ENCODE data around the gene MAMDC4.
"Not testable (repeated sequence)": the region's sequence is repeated elsewhere in the genome, so short reads cannot be mapped to it uniquely, and the experiment has no call there.

The MAMDC4 gene

DNA sequence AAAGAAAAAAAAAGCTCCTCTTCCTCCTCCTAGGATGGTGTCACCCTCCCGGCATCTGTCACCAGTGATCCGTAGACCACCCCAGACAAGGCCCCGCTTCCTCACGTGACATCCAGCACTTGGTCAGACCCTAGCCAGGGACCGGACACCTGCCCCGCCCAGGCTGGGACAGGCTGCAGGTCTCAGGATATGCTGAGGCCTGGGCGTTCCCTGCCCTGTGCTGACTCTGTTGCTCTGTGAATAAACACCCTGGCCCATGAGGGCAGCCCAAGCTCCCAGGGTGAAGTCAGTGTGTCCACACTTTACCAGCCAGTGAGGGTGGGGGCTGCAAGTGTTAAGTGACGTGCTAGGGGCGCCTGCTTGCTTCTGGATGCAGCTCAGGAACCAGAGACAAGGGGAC lies 8.4 kb downstream of the MAMDC4 start:
- peak overlapping the region in 8 of 11 experiments; percentile 9 to 58 (median 44); a peak in 8 of 22 replicates for H3K9ac ChIP-seq
- TF ChIP-seq Cebpa-rat (IDR thresholded peaks at IDR 0.05), result no peak
- peaks cover 37 to 68% (median 47%) of the 10 kb centered on the region in 11 experiments for H3K36me3 ChIP-seq
- H4K20me1 ChIP-seq, result peaks cover 48 to 100% (median 99%) of the 10 kb centered on the region in 11 experiments; a peak in 21 of 22 replicates
- H3K4me3 ChIP-seq, result no peak overlapping the region
- peak overlapping the region in 9 of 11 experiments; percentile 50 to 94 (median 81); a peak in 16 of 22 replicates for H3K4me2 ChIP-seq
- H3K9me3 ChIP-seq (replicated peaks in 1 of 11), result no peaks in the 10 kb centered on the region
- H3K27ac ChIP-seq, result no peak overlapping the region; a peak in 1 of 22 replicates
- H3K4me1 ChIP-seq, result peaks cover 50 to 91% (median 82%) of the 10 kb centered on the region in 10 experiments
- no peaks in the 10 kb centered on the region for H3K27me3 ChIP-seq

GRCh38 chr9:136860933-136861873 lies 9.1 kb downstream of the MAMDC4 start:
- H3K27ac ChIP-seq, result no peak overlapping the region; a peak in 1 of 22 replicates
- H3K9ac ChIP-seq, result peak overlapping the region in 9 of 11 experiments; percentile 10 to 58 (median 40); a peak in 8 of 22 replicates

DNA sequence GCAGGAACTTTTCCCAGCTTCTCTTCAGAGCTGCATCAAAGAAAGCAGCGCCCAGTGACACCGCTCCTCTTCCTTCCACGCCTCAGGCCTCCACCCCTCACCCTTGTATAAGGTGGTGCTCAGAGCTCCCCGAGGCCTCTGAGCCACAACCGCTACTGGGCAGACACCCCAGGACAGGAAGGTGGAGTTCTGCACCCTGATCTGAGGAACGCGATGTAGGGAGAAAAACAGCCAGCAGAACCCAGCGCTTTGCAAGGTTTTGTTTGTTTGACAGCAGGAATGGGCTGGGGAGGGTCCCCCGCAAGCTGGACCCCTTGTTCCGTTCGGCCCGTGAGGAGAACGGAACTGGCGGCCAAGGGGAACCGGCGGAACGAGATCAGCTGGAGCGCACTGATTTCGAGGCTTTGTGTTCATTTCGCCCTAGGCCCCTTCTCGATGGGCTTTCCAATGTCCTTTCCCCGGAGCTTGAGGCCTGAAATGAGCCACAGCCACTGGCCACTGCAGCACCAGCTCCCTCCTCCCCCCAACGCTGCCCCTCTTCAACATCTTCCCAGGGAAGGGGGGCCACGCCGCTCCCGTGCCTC lies 9.8 kb downstream of the MAMDC4 start:
- no peak for TF ChIP-seq Cebpa-rat (IDR thresholded peaks at IDR 0.05)
- peaks cover 45 to 80% (median 73%) of the 10 kb centered on the region in 10 experiments for H3K4me1 ChIP-seq
- peak overlapping the region in 7 of 11 experiments; percentile 8 to 48 (median 13); a peak in 5 of 22 replicates for H3K9ac ChIP-seq
- peak overlapping the region in 4 of 11 experiments; percentile 22 to 89 (median 53); a peak in 2 of 22 replicates for H3K4me2 ChIP-seq
- peaks cover 48 to 86% (median 85%) of the 10 kb centered on the region in 11 experiments; a peak in 21 of 22 replicates for H4K20me1 ChIP-seq
- peaks cover 37 to 66% (median 47%) of the 10 kb centered on the region in 11 experiments for H3K36me3 ChIP-seq
- H3K27me3 ChIP-seq, result no peaks in the 10 kb centered on the region
- peaks cover 0 to 3% (median 0%) of the 10 kb centered on the region in 11 experiments; a peak in 6 of 22 replicates for H3K9me3 ChIP-seq (replicated peaks in 1 of 11)
- H3K27ac ChIP-seq, result no peak overlapping the region
- H3K4me3 ChIP-seq, result no peak overlapping the region

More at GRCh38 chr9:136860933-136861873, 9.1 kb downstream of the MAMDC4 start:
- Histone ChIP-seq H3K4me3 (no peak overlapping the region), H3K27me3 (no peaks in the 10 kb centered on the region), H3K4me2 (peak overlapping the region in 8 of 11 experiments; percentile 12 to 94 (median 82); a peak in 14 of 22 replicates), H3K4me1 (peaks cover 44 to 84% (median 76%) of the 10 kb centered on the region in 10 experiments), H3K36me3 (peaks cover 37 to 68% (median 47%) of the 10 kb centered on the region in 11 experiments), H4K20me1 (peaks cover 48 to 94% (median 92%) of the 10 kb centered on the region in 11 experiments; a peak in 21 of 22 replicates), H3K9me3 (replicated peaks in 1 of 11) (no peaks in the 10 kb centered on the region)
- TF ChIP-seq Cebpa-rat (IDR thresholded peaks at IDR 0.05), result no peak

DNA sequence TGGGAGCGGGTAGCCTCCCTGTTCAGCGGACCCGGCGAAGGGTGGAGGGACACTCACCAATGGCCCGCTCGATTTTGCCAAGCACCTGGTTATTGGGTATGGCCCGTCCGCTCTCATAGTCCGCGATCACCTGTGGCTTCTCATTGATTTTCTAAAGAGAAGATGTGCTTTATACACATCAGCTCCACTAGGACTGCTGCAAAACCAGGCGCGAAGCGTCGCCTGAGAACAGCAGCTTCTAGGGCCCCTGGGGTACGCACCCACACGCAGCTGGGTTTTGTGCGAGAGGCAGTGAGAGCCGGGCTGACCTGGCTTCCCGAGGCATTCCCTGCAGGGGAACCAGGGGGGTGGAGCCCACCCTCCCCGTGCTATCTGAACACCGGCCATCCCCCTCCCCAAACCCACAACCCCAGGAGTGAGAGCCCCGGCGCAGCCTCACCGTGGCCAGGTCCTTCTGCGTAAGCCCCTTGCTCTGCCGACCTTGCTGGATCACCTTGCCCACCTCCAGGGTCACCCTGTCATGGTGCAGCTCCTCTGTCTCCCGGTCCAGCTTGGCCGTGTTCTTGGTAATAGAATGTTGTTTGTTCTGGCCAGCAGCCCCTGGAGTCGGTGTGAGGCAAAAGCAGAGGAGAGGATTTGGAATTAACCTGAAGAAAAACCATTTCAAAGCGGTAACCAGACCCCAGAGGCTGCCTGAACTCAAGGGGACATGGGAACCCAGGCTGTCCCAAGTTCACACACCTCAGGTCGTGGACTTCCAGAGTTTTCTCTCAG lies 10.9 kb downstream of the MAMDC4 start:
- peak overlapping the region in 9 of 11 experiments; percentile 1 to 97 (median 92); a peak in 7 of 22 replicates for H3K9ac ChIP-seq
- peaks cover 0 to 14% (median 7%) of the 10 kb centered on the region in 11 experiments; a peak in 11 of 22 replicates for H3K9me3 ChIP-seq (replicated peaks in 1 of 11)
- no peak for TF ChIP-seq Cebpa-rat (IDR thresholded peaks at IDR 0.05)
- no peak overlapping the region for H3K27ac ChIP-seq
- H3K4me1 ChIP-seq, result peaks cover 51 to 77% (median 67%) of the 10 kb centered on the region in 10 experiments
- peaks cover 37 to 65% (median 47%) of the 10 kb centered on the region in 11 experiments for H3K36me3 ChIP-seq
- peak overlapping the region in 2 of 11 experiments; percentile 94 to 99; a peak in 1 of 22 replicates for H3K4me2 ChIP-seq
- H3K4me3 ChIP-seq, result no peak overlapping the region
- no peaks in the 10 kb centered on the region for H3K27me3 ChIP-seq
- H4K20me1 ChIP-seq, result peaks cover 48 to 76% (median 74%) of the 10 kb centered on the region in 11 experiments; a peak in 21 of 22 replicates

GRCh38 chr9:136863623-136864273 lies 11.6 kb downstream of the MAMDC4 start:
- Histone ChIP-seq H3K36me3 (peaks cover 37 to 65% (median 47%) of the 10 kb centered on the region in 11 experiments), H3K9me3 (replicated peaks in 1 of 11) (peaks cover 0 to 20% (median 9%) of the 10 kb centered on the region in 11 experiments; a peak in 11 of 22 replicates), H3K27ac (no peak overlapping the region; a peak in 1 of 22 replicates), H3K9ac (peak overlapping the region in 9 of 11 experiments; percentile 1 to 97 (median 92); a peak in 11 of 22 replicates), H3K27me3 (no peaks in the 10 kb centered on the region), H3K4me1 (peaks cover 50 to 70% (median 60%) of the 10 kb centered on the region in 10 experiments), H3K4me2 (peak overlapping the region; percentile 91 to 99 (median 97); a peak in 18 of 22 replicates), H4K20me1 (peaks cover 48 to 69% (median 67%) of the 10 kb centered on the region in 11 experiments; a peak in 21 of 22 replicates), H3K4me3 (no peak overlapping the region)
- no peak for TF ChIP-seq Cebpa-rat (IDR thresholded peaks at IDR 0.05)

GRCh38 chr9:136865041-136865767 lies 13.1 kb downstream of the MAMDC4 start:
- H3K9ac ChIP-seq, result peak overlapping the region; percentile 87 to 97 (median 92)
- peak overlapping the region; percentile 76 to 88 (median 78) for H3K4me3 ChIP-seq
- H3K9me3 ChIP-seq (replicated peaks in 1 of 11), result peaks cover 0 to 34% (median 21%) of the 10 kb centered on the region in 11 experiments; a peak in 18 of 22 replicates
- peaks cover 37 to 61% (median 47%) of the 10 kb centered on the region in 11 experiments for H3K36me3 ChIP-seq
- peak overlapping the region in 9 of 11 experiments; percentile 19 to 94 (median 92); a peak in 17 of 22 replicates for H3K27ac ChIP-seq
- H3K4me1 ChIP-seq, result peaks cover 37 to 56% (median 45%) of the 10 kb centered on the region in 10 experiments
- H4K20me1 ChIP-seq, result peaks cover 37 to 54% (median 52%) of the 10 kb centered on the region in 11 experiments; a peak in 21 of 22 replicates
- no peak for TF ChIP-seq Cebpa-rat (IDR thresholded peaks at IDR 0.05)
- no peaks in the 10 kb centered on the region for H3K27me3 ChIP-seq
- H3K4me2 ChIP-seq, result peak overlapping the region; percentile 91 to 99 (median 97)

DNA sequence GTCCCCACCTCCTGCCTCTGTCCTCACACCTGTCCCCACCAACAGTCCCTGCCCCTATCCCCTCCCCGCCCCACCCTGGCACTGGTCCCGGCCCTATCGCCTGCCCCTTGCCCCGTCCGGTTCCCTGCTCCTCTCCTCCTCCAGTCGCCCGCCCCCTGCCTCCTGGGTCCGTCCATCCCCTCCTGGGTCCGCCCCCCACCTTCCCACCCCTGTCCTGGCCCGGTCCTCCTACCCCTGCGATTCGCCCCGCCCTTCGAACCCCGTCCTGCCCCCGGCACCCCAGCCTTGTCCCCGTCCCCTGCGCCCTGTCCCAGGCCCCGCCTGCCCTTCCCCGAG lies 13.6 kb downstream of the MAMDC4 start:
- TF ChIP-seq Cebpa-rat (IDR thresholded peaks at IDR 0.05), result no peak
- Histone ChIP-seq H3K9ac (peak overlapping the region; percentile 87 to 97 (median 92)), H4K20me1 (peaks cover 32 to 49% (median 47%) of the 10 kb centered on the region in 11 experiments; a peak in 21 of 22 replicates), H3K9me3 (replicated peaks in 1 of 11) (peaks cover 0 to 40% (median 26%) of the 10 kb centered on the region in 11 experiments; a peak in 19 of 22 replicates), H3K27me3 (no peaks in the 10 kb centered on the region), H3K4me2 (peak overlapping the region; percentile 91 to 99 (median 97)), H3K4me3 (peak overlapping the region; percentile 76 to 88 (median 78)), H3K27ac (peak overlapping the region; percentile 83 to 94 (median 93)), H3K4me1 (peaks cover 32 to 50% (median 40%) of the 10 kb centered on the region in 10 experiments), H3K36me3 (peaks cover 37 to 57% (median 43%) of the 10 kb centered on the region in 11 experiments)

DNA sequence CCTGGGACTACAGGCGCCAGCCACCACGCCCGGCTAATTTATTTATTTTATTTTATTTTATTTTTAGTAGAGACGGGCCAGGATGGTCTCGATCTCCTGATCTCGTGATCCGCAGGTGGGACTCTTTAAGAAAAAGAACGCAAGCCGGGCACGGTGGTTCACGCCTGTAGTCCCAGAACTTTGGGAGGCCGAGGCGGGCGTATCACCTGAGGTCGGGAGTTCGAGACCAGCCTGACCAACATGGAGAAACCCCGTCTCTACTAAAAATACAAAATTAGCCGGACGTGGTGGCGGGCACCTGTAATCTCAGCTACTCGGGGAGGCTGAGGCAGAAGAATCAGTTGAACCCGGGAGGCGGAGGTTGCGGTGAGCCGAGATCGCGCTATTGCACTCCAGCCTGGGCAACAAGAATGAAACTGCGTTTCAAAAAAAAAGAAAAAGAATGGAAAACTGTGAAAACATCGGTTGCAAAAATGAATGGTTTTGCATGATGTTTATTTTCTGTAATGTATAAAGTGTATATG lies 14.8 kb downstream of the MAMDC4 start:
- peaks cover 6 to 52% (median 38%) of the 10 kb centered on the region in 11 experiments for H3K9me3 ChIP-seq (replicated peaks in 1 of 11)
- H3K36me3 ChIP-seq, result peaks cover 25 to 45% (median 31%) of the 10 kb centered on the region in 11 experiments
- H3K4me3 ChIP-seq, result peak overlapping the region; percentile 76 to 88 (median 78)
- H3K27ac ChIP-seq, result peak overlapping the region; percentile 83 to 94 (median 93); a peak in 21 of 22 replicates
- H3K27me3 ChIP-seq, result not testable (repeated sequence)
- peak overlapping the region; percentile 74 to 99 (median 85) for H3K4me2 ChIP-seq
- H3K4me1 ChIP-seq, result peaks cover 23 to 38% (median 29%) of the 10 kb centered on the region in 10 experiments
- peak overlapping the region; percentile 87 to 97 (median 92) for H3K9ac ChIP-seq
- H4K20me1 ChIP-seq, result peaks cover 23 to 36% (median 35%) of the 10 kb centered on the region in 11 experiments; a peak in 20 of 22 replicates

Data from BLaER1 treated with 17β-estradiol and CSF1 and Interleukin-3, amounts not matched to agents 10 nM and 100 nM (cell line).